Ovary (tissue), 9 donors: ENCODE data around the gene ITGB6. TPM values are rescaled to one million over a fixed set of nuclear protein-coding genes. Genes with fewer than 3 reads are reported as not detected.
A peak's percentile ranks its signal among the peaks of the same experiment; 100 is the strongest.

ENCODE experiments used
- DNase-seq, 5 donors: peaks; one replicate each; pipeline ENCODE4 v3.0.0-alpha.2; 2019 to 2020
- H3K27ac ChIP-seq, 2 donors: fragments of 200-600 bp; one replicate each; pipeline versions ENCODE4 v1.5.1 to v1.8.0; 2019 to 2022
- H3K27me3 ChIP-seq: fragments of 200-600 bp; one replicate; pipeline ENCODE4 v1.8.0; 2022
- H3K36me3 ChIP-seq: fragments of 200-600 bp; sonication (generic); one replicate; pipeline ENCODE4 v1.5.1; 2019
- H3K4me1 ChIP-seq: one replicate; pipeline ENCODE4 v1.8.1; 2013; ENCODE audit warnings: mild to moderate bottlenecking, moderate library complexity; ENCODE audit not compliant: insufficient read depth
- H3K4me3 ChIP-seq: fragments of 200-600 bp; sonication (generic); one replicate; pipeline ENCODE4 v1.5.1; 2017
- H3K9me3 ChIP-seq, 2 donors: fragments of 200-600 bp in 1 of 2; sonication (generic) in 1 of 2; one replicate each; pipeline versions ENCODE4 v1.5.1 to v1.8.1; 2013 to 2019; ENCODE audit warnings: mild to moderate bottlenecking in 1 of 2, moderate library complexity in 1 of 2
- CTCF ChIP-seq, 3 donors: fragments of 450-650 bp in 2 of 3; fragments of 200-600 bp in 1 of 3; IDR thresholded peaks; one replicate each; pipeline versions ENCODE4 v1.5.1 to v1.8.0; 2016 to 2022; ENCODE audit warnings: antibody characterized with exemption in 3 of 3, mild to moderate bottlenecking in 1 of 3
- EP300 ChIP-seq: sonication (generic); formaldehyde crosslinking; IDR thresholded peaks from one replicate; pipeline ENCODE4 v1.6.1; 2017; ENCODE audit warnings: antibody characterized with exemption
- POLR2A ChIP-seq: fragments of 450-650 bp; IDR thresholded peaks from one replicate; pipeline ENCODE4 v1.6.1; 2017; ENCODE audit warnings: antibody characterized with exemption, mild to moderate bottlenecking, moderate library complexity
- WGBS, 3 donors: extraction: QIAGEN DNeasy Blood & Tissue Kit in 1 of 3; methylation state at CpG; one replicate each; pipeline versions ENCODE4 v1.1.5 to v1.1.7; 2013 to 2017; 5-methylcytosine and 5-hydroxymethylcytosine counted together
- intact Hi-C, 4 donors: fragments of 100-400 bp; cut with DNase I; formaldehyde crosslinking; loops; one replicate each; pipeline versions ENCODE4 v1.11.0 to v1.15.1; 2022 to 2023
- polyA plus RNA-seq, 2 donors: library from polyadenylated mRNA; stranded (reverse); fragments of 200-250 nt in 1 of 2; fragments of 350-450 nt in 1 of 2; fragmentation: Illumina TruSeq in 1 of 2; extraction: RNeasy Lipid Tissue Mini Kit (QIAGEN cat#74804) in 1 of 2; gene quantifications; one replicate each; pipeline ENCODE4 v1.2.3, GENCODE V29; 2013 to 2014
- total RNA-seq, 7 donors: library from RNA; depleted of rRNA in 2 of 7; stranded (reverse); fragments of >200 nt in 2 of 7; fragmentation: NEBNext Ultra II Directional in 3 of 7; extraction: Animal tissue kit (Norgen Biotek cat#: 25700) in 3 of 7; gene quantifications; one replicate each; pipeline versions ENCODE4 v1.1.0 to v1.2.4, GENCODE V29; 2016 to 2023
- donor health status: DM: no; HTN: no; CAD: no; lungs with moderate emphysema.
- donor health status: DM: no; HTN: no; CAD: no.
- donor health status: Bipolar disorder and iron deficiency.
- donor health status: DM: yes; HTN: yes; CAD: no.
- donor health status: DM: no; HTN: no; CAD: no.
- donor health status: DM: yes; HTN: yes; CAD: no.

ITGB6 gene
- total and polyA plus RNA-seq, 9 donors = 0.17 to 3.6 (median 0.36) TPM; not detected in 5

DNA sequence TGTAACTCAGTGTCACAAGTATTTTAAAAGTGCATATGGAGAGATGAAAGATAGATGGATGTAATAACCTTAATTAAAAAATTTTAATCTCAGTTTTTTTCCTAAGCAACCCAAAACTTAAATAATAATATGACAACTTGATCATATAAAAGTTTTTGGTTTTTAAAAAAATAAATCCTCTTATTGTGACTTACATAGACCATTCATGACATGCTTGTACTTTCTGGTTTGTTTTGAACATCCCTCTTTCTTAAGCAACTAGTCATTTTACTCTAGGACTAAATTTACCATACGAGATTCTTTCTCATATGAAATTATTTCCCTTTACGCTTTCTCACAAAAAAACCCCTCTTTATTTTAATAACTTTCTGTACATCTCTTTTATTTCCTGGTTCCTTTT lies 131.2 kb downstream of the ITGB6 start:
- WGBS, 3 donors = 92 to 94% (median 93%) methylated on average over 2 of the region's 2 CpGs
- DNase-seq = no peak
- H3K27me3 ChIP-seq = no peaks in the 10 kb centered on the region
- no peaks in the 10 kb centered on the region for H3K4me1 ChIP-seq
- no peak overlapping the region for H3K4me3 ChIP-seq
- H3K9me3 ChIP-seq = no peaks in the 10 kb centered on the region
- H3K27ac ChIP-seq = no peak overlapping the region
- no peaks in the 10 kb centered on the region for H3K36me3 ChIP-seq
- intact Hi-C loops = no loop called here
- TF ChIP-seq EP300 (no peak), CTCF (IDR thresholded peaks at IDR 0.05) (no peak), POLR2A (no peak)

GRCh38 chr2:160064916-160065315 lies 135.2 kb downstream of the ITGB6 start:
- TF ChIP-seq CTCF (IDR thresholded peaks at IDR 0.05) (no peak), EP300 (no peak), POLR2A (no peak)
- no peak for DNase-seq
- Histone ChIP-seq H3K4me1 (peaks cover 6% of the 10 kb centered on the region), H3K36me3 (no peaks in the 10 kb centered on the region), H3K4me3 (no peak overlapping the region), H3K27me3 (no peaks in the 10 kb centered on the region), H3K27ac (no peak overlapping the region), H3K9me3 (no peaks in the 10 kb centered on the region)
- intact Hi-C loops = no loop called here
- WGBS, 3 donors = 89 to 98% (median 98%) methylated on average over 1 of the region's 1 CpG

DNA sequence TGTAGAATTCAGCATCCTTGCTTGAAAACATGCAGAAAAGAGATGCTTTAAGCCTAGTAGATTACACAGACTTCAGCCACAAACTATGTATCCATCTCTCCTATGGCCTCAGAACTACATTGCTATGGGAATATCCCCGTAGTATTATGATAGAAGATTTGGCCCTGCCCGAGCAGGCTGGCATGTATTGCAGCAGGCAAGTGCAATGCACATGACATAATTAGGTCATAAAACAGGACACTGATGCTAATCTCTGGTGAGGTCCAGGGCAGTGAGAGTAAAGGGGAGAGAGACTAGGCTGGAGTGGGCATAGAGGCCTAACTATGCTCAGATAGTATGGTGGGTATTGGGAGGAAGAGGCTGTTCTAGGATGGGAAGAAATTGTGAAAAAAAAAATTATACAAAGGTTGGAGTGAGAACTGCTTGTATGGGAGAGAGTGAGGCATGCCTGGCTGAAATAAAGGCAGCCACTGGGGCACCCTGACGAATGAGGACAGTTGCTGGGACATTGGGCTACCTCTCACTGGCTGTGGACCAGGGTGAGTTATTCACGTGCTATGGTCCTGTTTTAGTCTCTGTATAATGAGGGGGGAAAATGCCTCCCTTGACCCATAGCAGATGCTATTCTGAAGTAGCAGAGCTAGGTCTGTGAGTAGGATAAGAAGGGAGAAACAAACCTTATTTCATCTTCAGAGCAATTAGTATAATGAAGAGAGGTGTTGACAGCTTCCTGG lies 136.0 kb downstream of the ITGB6 start:
- H3K36me3 ChIP-seq = no peaks in the 10 kb centered on the region
- TF ChIP-seq CTCF (IDR thresholded peaks at IDR 0.05) = no peak
- no peak for TF ChIP-seq POLR2A
- TF ChIP-seq EP300 = no peak
- H3K4me1 ChIP-seq = peaks cover 6% of the 10 kb centered on the region
- H3K4me3 ChIP-seq = no peak overlapping the region
- H3K27me3 ChIP-seq = no peaks in the 10 kb centered on the region
- intact Hi-C loops = no loop called here
- no peaks in the 10 kb centered on the region for H3K9me3 ChIP-seq
- 77 to 92% (median 87%) methylated on average over 4 of the region's 4 CpGs for WGBS, 3 donors
- no peak overlapping the region for H3K27ac ChIP-seq
- no peak for DNase-seq

DNA sequence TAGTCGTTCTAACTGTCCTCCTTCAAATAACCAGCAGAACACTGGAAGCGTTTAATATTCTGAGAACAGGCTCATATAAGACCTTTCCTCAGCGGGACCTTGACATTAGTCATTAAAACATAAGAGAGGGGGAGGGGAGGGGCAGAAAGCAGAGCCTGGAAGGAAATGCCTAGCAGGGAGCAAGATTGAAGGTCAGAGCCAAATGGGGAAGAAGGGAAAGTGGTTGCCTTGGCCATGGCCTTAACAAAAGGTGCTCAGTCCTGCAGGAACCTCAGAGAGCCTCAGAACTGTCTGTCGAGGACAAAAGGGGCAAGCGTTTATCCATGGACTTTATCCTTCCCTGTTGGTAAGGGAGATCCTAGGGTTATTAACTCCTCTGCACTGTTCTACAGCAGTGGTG lies 136.8 kb downstream of the ITGB6 start:
- H3K27ac ChIP-seq = peak overlapping the region in 1 of 2 donors; percentile 54
- no peak for DNase-seq
- no peaks in the 10 kb centered on the region for H3K36me3 ChIP-seq
- H3K9me3 ChIP-seq = no peaks in the 10 kb centered on the region
- H3K4me1 ChIP-seq = peaks cover 6% of the 10 kb centered on the region
- peak overlapping the region; percentile 88 for H3K4me3 ChIP-seq
- H3K27me3 ChIP-seq = no peaks in the 10 kb centered on the region
- TF ChIP-seq POLR2A (no peak), CTCF (IDR thresholded peaks at IDR 0.05) (no peak)
- intact Hi-C loops = no loop called here
- 20 to 30% (median 28%) methylated on average over 5 of the region's 5 CpGs for WGBS, 3 donors
